Measurements from ENCODE around the gene OR4K13. TPM values are rescaled to one million over a fixed set of nuclear protein-coding genes. Genes with fewer than 3 reads are reported as not detected.

The OR4K13 gene
- not detected for total RNA-seq
- long read RNA-seq = 0 reads

- ATAC-seq = no peak
- no peak for DNase-seq
- intact Hi-C loops (cut with DNase I) = no loop called here
These were observed at the start of gene OR4K13 for GRCh38 chr14:20035938-20036337. OR4K13 (minus strand) TSS chr14:20036038; CDS start chr14:20034758, 1,280 bp downstream.

GRCh38 chr14:20059745-20060144 lies 23.9 kb upstream of the OR4K13 start, which contains the start of gene OR4L1:
OR4L1 (plus strand) TSS chr14:20060045; CDS start chr14:20060045, 0 bp downstream.
- no peak for ATAC-seq

GRCh38 chr14:20048202-20048601 lies 12.4 kb upstream of the OR4K13 start:
- ATAC-seq = no peak
- intact Hi-C loops (cut with DNase I) = no loop called here
- no peak for DNase-seq

More at GRCh38 chr14:20059745-20060144, 23.9 kb upstream of the OR4K13 start, which contains the start of gene OR4L1:
- no peak for DNase-seq
- intact Hi-C loops (cut with DNase I) = no loop called here

GRCh38 chr14:20044243-20044642 lies 8.4 kb upstream of the OR4K13 start:
- intact Hi-C loops (cut with DNase I) = no loop called here
- no peak for ATAC-seq
- no peak for DNase-seq

GRCh38 chr14:20035449-20035848 lies 389 bp downstream of the OR4K13 start:
- DNase-seq (no peak), ATAC-seq (no peak)
- intact Hi-C loops (cut with DNase I) = no loop called here

GRCh38 chr14:20031058-20031457 lies 4.8 kb downstream of the OR4K13 start:
- ATAC-seq (no peak), DNase-seq (no peak)
- intact Hi-C loops (cut with DNase I) = no loop called here

- no peak for ATAC-seq
- DNase-seq = no peak
- intact Hi-C loops (cut with DNase I) = no loop called here
These were observed 16.5 kb downstream of the OR4K13 start, which contains the start of gene OR4K14 for GRCh38 chr14:20019257-20019865. OR4K14 (minus strand) TSS chr14:20019307; CDS start chr14:20015193, 4,114 bp downstream.

GRCh38 chr14:20008156-20008555 lies 27.7 kb downstream of the OR4K13 start:
- ATAC-seq (no peak), DNase-seq (no peak)
- intact Hi-C loops (cut with DNase I) = no loop called here

- intact Hi-C loops (cut with DNase I) = no loop called here
- no peak for DNase-seq
- ATAC-seq = no peak
These were observed 33.5 kb downstream of the OR4K13 start for GRCh38 chr14:20002319-20002718.

GRCh38 chr14:20001863-20002262 lies 34.0 kb downstream of the OR4K13 start, which contains the start of gene OR4Q2:
OR4Q2 (plus strand) TSS chr14:20002163.
- DNase-seq (no peak), ATAC-seq (no peak)
- intact Hi-C loops (cut with DNase I) = no loop called here

- ATAC-seq (no peak), DNase-seq (no peak)
- intact Hi-C loops (cut with DNase I) = no loop called here
These were observed 42.4 kb downstream of the OR4K13 start for GRCh38 chr14:19993438-19993837.

Other genes with a start within 250 kb of the OR4K13 start
- gene OR4N2, start 232.3 kb downstream of the OR4K13 start, total RNA-seq = not detected
- gene OR4K2, start 160.9 kb downstream of the OR4K13 start, total RNA-seq = not detected
- not detected for gene OR4K5, start 115.4 kb downstream of the OR4K13 start, total RNA-seq
- not detected for gene OR4K1, start 105.1 kb downstream of the OR4K13 start, total RNA-seq
- gene OR4K15, start 60.4 kb downstream of the OR4K13 start, total RNA-seq = not detected
- not detected for gene OR4Q2, start 33.9 kb downstream of the OR4K13 start, total RNA-seq
- gene OR4K14, start 16.7 kb downstream of the OR4K13 start, total RNA-seq = not detected
- gene OR4L1, start 24.0 kb upstream of the OR4K13 start, total RNA-seq = not detected
- gene OR4K17, start 74.7 kb upstream of the OR4K13 start, total RNA-seq = under 1 TPM in 1 of 2 donors, not detected in 1; 0.05 TPM
- gene OR4N5, start 102.8 kb upstream of the OR4K13 start, total RNA-seq = not detected
- not detected for gene OR11G2, start 154.9 kb upstream of the OR4K13 start, total RNA-seq
- not detected for gene OR11H6, start 187.7 kb upstream of the OR4K13 start, total RNA-seq
- gene OR11H7, start 192.9 kb upstream of the OR4K13 start, total RNA-seq = not detected
- gene OR11H4, start 203.2 kb upstream of the OR4K13 start, total RNA-seq = not detected